Thoracic aorta (tissue), 2 donors: ENCODE measurements around the gene PHF13. TPM values are rescaled to one million over a fixed set of nuclear protein-coding genes. Genes with fewer than 3 reads are reported as not detected.
A peak's percentile ranks its signal among the peaks of the same experiment; 100 is the strongest.

Experiments used
- ATAC-seq: fragments of 150-250 bp; one replicate; pipeline ENCODE4 v1.8.0; 2017; ENCODE audit warnings: low read depth; ENCODE audit not compliant: insufficient number of reproducible peaks, low FRiP score
- DNase-seq: peaks from one replicate; pipeline ENCODE4 v3.0.0-alpha.2; 2020; ENCODE audit warnings: low spot score
- H3K27ac ChIP-seq, 2 donors: fragments of 200-600 bp; sonication (generic); 1 replicate in 1 of 2; 2 replicates in 1 of 2; pipeline ENCODE4 v1.5.1; 2016; ENCODE audit warnings: mild to moderate bottlenecking in 2 of 2, moderate library complexity in 2 of 2
- H3K27me3 ChIP-seq: fragments of 200-600 bp; sonication (generic); replicated peaks from 2 replicates; pipeline ENCODE4 v1.6.0; 2016; ENCODE audit warnings: mild to moderate bottlenecking; ENCODE audit not compliant: insufficient read depth
- H3K36me3 ChIP-seq: fragments of 200-600 bp; sonication (generic); one replicate; pipeline ENCODE4 v1.5.1; 2016
- H3K4me1 ChIP-seq, 2 donors: fragments of 200-600 bp; sonication (generic); 1 replicate in 1 of 2; 2 replicates in 1 of 2; pipeline versions ENCODE4 v1.5.1 to v1.6.0; 2016; ENCODE audit warnings: low read depth in 2 of 2, mild to moderate bottlenecking in 1 of 2; ENCODE audit not compliant: control insufficient read depth in 1 of 2
- H3K4me3 ChIP-seq: fragments of 200-600 bp; sonication (generic); 2 replicates; pipeline ENCODE4 v1.5.1; 2016; ENCODE audit warnings: mild to moderate bottlenecking
- H3K9me3 ChIP-seq: fragments of 200-600 bp; sonication (generic); 2 replicates; pipeline ENCODE4 v1.5.1; 2016
- total RNA-seq, 2 donors: library from RNA; depleted of rRNA; stranded (reverse); fragments of >200 nt; gene quantifications; one replicate each; pipeline versions ENCODE4 v1.1.0 to v1.2.3, GENCODE V29; 2016
- TF ChIP-seq, protein P1 (sequence below): fragments of 200-600 bp; sonication (generic); IDR thresholded peaks from one replicate; pipeline ENCODE4 v1.5.1; 2019; ENCODE audit warnings: antibody characterized with exemption

Gene PHF13
- total RNA-seq, 2 donors from 2014 or later = 14.6 to 17.7 TPM

DNA sequence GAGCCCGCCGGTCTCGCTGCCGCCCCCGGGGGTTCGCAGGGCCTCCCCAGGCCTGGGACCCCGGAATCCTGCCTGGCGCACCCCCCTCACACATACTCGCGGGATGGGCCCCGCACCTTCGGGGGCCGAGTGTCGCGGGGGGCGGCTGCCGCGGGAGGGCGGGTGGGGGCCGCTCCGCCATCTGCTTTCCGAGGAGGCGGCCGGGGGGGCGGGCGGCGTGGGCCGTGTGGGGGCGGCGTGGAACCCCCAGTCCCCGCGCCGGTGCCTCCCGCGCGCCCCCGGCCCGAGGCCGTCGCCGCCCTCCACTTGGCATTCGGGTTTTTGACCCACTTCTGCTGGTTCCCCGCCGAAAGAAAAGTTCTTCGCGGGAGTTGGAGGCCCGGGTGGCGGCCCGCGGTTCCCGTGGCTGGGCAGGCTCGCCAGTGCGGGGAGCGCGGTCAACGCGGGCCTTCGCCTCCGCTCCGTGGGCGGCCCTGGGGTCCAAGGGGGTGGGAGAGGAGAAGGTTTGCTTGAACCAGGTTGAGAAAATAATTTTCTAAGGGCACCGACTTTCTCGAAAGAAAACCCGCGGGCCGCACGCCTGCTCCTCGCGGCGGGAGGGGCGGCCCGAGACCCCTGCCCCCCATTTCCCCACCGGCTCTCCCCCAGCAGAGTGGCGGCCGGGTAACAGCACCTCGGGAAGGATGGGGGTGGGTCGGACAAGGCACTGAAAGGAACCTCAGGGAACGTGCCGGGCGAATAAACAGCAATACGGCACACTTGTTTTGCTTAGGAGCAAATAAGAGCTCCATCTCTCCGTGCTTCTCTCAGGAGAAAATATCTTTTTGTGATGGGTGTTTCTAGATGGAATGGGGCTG lies 1.6 kb downstream of the PHF13 start:
- DNase-seq (no peak), ATAC-seq (no peak)
- peak overlapping the region; percentile 100 for H3K4me3 ChIP-seq
- H3K36me3 ChIP-seq = peaks cover 12% of the 10 kb centered on the region
- no peaks in the 10 kb centered on the region for H3K27me3 ChIP-seq
- TF ChIP-seq, protein P1, sequence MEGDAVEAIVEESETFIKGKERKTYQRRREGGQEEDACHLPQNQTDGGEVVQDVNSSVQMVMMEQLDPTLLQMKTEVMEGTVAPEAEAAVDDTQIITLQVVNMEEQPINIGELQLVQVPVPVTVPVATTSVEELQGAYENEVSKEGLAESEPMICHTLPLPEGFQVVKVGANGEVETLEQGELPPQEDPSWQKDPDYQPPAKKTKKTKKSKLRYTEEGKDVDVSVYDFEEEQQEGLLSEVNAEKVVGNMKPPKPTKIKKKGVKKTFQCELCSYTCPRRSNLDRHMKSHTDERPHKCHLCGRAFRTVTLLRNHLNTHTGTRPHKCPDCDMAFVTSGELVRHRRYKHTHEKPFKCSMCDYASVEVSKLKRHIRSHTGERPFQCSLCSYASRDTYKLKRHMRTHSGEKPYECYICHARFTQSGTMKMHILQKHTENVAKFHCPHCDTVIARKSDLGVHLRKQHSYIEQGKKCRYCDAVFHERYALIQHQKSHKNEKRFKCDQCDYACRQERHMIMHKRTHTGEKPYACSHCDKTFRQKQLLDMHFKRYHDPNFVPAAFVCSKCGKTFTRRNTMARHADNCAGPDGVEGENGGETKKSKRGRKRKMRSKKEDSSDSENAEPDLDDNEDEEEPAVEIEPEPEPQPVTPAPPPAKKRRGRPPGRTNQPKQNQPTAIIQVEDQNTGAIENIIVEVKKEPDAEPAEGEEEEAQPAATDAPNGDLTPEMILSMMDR = no peak
- peaks cover 14 to 33% of the 10 kb centered on the region in 2 donors for H3K4me1 ChIP-seq
- H3K27ac ChIP-seq = peak overlapping the region; percentile 71 to 96
- H3K9me3 ChIP-seq = no peaks in the 10 kb centered on the region

DNA sequence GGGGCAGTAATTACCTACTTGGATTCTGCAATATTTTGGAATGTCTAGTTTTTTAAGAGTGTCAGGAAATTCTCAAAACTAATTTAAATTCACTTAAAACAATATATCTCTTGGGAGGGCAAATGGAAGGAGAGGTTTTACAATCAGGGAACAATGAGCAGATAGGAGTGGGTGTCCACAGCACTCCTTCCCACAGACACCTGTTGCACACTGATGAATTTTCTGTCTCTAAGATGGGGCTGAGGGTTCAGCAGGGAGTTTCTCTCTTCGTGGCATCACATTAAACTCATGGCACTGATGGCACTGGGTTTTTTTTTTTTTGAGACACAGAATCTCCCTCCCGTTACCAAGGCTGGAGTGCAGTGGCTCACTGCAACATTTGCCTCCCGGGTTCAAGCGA lies 5.5 kb downstream of the PHF13 start:
- H3K9me3 ChIP-seq = no peaks in the 10 kb centered on the region
- H3K4me1 ChIP-seq = peaks cover 4 to 10% of the 10 kb centered on the region in 2 donors
- no peaks in the 10 kb centered on the region for H3K27me3 ChIP-seq
- ATAC-seq (no peak), DNase-seq (no peak)
- peaks cover 38% of the 10 kb centered on the region for H3K36me3 ChIP-seq
- no peak overlapping the region for H3K4me3 ChIP-seq
- H3K27ac ChIP-seq = no peak overlapping the region
- TF ChIP-seq, protein P1 = no peak

DNA sequence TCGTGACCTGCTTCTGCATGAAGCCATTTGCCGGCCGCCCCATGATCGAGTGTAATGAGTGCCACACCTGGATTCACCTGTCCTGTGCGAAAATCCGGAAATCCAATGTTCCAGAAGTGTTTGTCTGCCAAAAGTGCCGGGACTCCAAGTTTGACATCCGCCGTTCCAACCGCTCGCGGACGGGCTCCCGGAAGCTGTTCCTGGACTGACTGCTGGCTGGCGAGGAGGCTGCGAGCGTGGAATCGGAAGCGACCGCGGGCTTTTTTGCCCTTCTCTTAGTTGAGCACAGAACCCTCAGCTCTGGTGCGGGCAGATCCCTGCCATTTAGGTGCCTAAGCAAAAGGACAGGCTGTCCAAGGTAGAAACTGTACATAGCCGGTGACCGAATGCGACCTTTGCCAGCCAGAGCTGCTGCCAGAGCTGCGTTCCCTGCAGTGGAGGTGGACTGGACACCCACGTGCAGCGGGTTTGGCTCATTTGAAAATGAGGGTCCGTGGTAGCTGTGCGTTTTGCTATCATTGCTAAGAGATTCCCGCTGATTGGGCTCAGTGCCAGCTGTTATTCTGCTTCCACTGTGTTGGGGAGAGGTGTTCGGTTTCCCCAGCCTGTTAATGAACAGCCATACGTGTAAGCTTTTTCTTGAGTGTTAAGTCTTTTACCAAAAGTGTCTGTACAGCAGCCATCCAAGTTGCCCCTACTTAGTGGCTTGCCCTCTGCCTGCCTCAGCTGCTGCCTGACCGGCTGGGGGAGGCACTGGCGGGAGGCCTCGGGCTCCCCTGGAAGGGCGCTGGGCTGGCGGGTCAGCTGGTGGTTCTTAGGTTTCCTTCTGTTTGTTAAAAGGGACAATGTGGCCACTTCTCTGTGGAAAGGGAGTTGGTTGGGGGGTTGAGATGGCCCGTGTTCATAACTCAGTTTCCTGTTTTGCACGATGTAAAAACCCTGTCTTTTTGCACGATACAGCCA lies 8.2 kb downstream of the PHF13 start:
- no peak for DNase-seq
- TF ChIP-seq, protein P1 = no peak
- Histone ChIP-seq H3K27me3 (no peaks in the 10 kb centered on the region), H3K4me3 (no peak overlapping the region), H3K36me3 (peaks cover 38% of the 10 kb centered on the region), H3K27ac (no peak overlapping the region), H3K9me3 (no peaks in the 10 kb centered on the region), H3K4me1 (peaks cover 8 to 20% of the 10 kb centered on the region in 2 donors)
- ATAC-seq = no peak

DNA sequence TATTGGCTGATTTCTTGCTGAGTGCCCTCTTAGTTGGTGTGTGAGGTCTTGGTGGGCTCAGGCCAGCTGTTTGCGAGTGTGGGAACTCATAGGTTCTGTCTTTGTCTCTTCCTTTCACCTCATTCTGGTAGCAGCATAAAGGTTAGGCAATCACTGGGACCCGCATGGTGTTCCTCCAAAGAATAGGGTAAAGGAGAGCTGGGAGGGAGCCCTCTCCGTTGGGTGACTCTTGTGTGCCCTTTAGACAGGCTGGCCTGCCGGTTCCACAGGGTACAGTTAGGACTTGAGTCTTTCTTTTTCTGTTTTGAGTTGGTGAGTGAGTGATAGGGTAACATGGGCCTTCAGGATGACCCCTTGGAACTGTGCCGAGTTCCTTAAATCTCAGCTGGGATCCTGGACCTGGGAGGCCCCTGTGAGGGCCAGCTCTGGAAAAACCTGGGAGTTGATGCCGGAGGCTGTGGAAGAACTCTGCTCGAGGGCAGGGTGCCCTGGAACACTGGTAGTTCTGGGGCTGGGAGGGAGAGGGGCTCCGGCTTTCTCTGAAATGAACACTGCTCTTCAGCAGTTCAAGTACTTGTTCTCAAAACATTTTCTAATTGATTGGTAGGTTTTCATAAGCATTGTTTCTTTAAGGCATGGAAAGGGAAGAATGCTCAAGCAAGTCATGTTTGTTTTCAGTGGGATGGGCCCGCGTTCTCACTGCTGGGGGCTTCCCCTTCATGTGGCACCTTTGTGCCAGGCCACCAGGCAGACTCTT lies 9.0 kb downstream of the PHF13 start:
- Histone ChIP-seq H3K27me3 (no peaks in the 10 kb centered on the region), H3K27ac (no peak overlapping the region), H3K9me3 (no peaks in the 10 kb centered on the region), H3K4me1 (peaks cover 9 to 26% of the 10 kb centered on the region in 2 donors), H3K36me3 (peaks cover 38% of the 10 kb centered on the region), H3K4me3 (no peak overlapping the region)
- DNase-seq (no peak), ATAC-seq (no peak)
- TF ChIP-seq, protein P1 = no peak
